GM21423 (cell line): ENCODE data around the gene TBL1XR1.

ENCODE experiments used
- ATAC-seq: cut with Tn5 transposase; IDR thresholded peaks from one replicate; pipeline ENCODE4 v1.9.1; 2021; ENCODE audit warnings: mild to moderate bottlenecking, moderate library complexity; ENCODE audit not compliant: unreplicated experiment

The TBL1XR1 gene

GRCh38 chr3:176969506-176969905, 227.8 kb downstream of the TBL1XR1 start:
- no peak for ATAC-seq
